Measurements from ENCODE around the gene SLC51B. TPM values are rescaled to one million over a fixed set of nuclear protein-coding genes. Genes with fewer than 3 reads are reported as not detected.

The SLC51B gene
- polyA plus RNA-seq, 3 donors: not detected

GRCh38 chr15:65020419-65020818 lies 24.8 kb upstream of the SLC51B start:
- H3K27me3 Mint-ChIP-seq (ENCODE audit: low read depth in 3 of 3): no peaks in the 10 kb centered on the region
- H3K4me1 Mint-ChIP-seq: no peaks in the 10 kb centered on the region
- no peak overlapping the region for H3K4me3 ChIP-seq (replicated peaks in 1 of 3; ENCODE audit: low read depth in 2 of 3, low read length in 3 of 3)
- no peaks in the 10 kb centered on the region for H3K9me3 Mint-ChIP-seq
- no peak overlapping the region for H3K9ac ChIP-seq (ENCODE audit: insufficient read depth, low read length, poor library complexity, severe bottlenecking)
- H3K4me1 ChIP-seq (ENCODE audit: control insufficient read depth in 1 of 2, insufficient read depth in 2 of 2, low read length in 2 of 2): no peaks in the 10 kb centered on the region
- no peaks in the 10 kb centered on the region for H3K79me2 ChIP-seq (ENCODE audit: insufficient read depth, low read length)
- no peak overlapping the region for H3K27ac ChIP-seq (ENCODE audit: low read depth in 1 of 2, low read length in 2 of 2)
- no peak for TF ChIP-seq CTCF (IDR thresholded peaks at IDR 0.05)
- no peak overlapping the region for H3K4me2 ChIP-seq (replicated peaks; ENCODE audit: extremely low read depth, low read length, poor library complexity, severe bottlenecking)
- DNase-seq: no peak
- H3K4me3 Mint-ChIP-seq: no peak overlapping the region
- no peaks in the 10 kb centered on the region for H3K9me3 ChIP-seq (replicated peaks in 1 of 2; ENCODE audit: control insufficient read depth in 1 of 2, insufficient read depth in 1 of 2, low read length in 2 of 2)
- H3K27me3 ChIP-seq (ENCODE audit: control insufficient read depth in 2 of 2, insufficient read depth in 2 of 2, low read length in 2 of 2): no peaks in the 10 kb centered on the region
- no peak overlapping the region for H3K27ac Mint-ChIP-seq
- H3K36me3 ChIP-seq (replicated peaks in 1 of 2; ENCODE audit: control insufficient read depth in 1 of 2, insufficient read depth in 2 of 2, low read length in 2 of 2): peaks cover 53 to 90% of the 10 kb centered on the region in 2 donors
- no peaks in the 10 kb centered on the region for H4K20me1 ChIP-seq (ENCODE audit: insufficient read depth, low read length)
- peaks cover 63 to 76% of the 10 kb centered on the region in 2 donors for H3K36me3 Mint-ChIP-seq
- no CpG with 5 or more reads among the region's 1 CpG for WGBS (ENCODE audit: insufficient coverage)
- intact Hi-C loops (cut with micrococcal nuclease): no loop called here
- H2AFZ ChIP-seq (ENCODE audit: insufficient read depth, low read depth, low read length, poor library complexity, severe bottlenecking): no peak overlapping the region

DNA sequence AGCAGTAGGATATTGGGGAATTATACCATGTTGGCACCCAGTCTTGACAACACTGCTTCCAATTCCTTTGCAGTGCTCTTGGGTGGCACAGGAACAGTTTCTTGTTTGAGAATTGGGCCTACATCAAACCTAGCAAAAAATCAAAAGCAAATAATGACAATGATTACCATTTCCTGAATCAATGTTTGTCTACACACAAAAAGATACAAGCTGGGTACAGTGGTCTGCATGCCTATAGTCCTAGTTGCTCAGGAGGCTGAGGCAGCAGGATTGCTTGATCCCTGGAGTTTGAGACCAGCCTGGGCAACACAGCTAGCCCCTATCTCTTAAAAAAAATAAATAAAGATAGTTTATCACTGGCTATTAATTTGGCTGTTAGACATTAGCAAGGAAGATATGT lies 23.7 kb upstream of the SLC51B start:
- no peak for DNase-seq
- peaks cover 52 to 91% of the 10 kb centered on the region in 2 donors for H3K36me3 ChIP-seq (replicated peaks in 1 of 2; ENCODE audit: control insufficient read depth in 1 of 2, insufficient read depth in 2 of 2, low read length in 2 of 2)
- Mint-ChIP-seq H3K27me3 (ENCODE audit: low read depth in 3 of 3) (no peaks in the 10 kb centered on the region), H3K4me1 (no peaks in the 10 kb centered on the region), H3K36me3 (peaks cover 65 to 78% of the 10 kb centered on the region in 2 donors), H3K27ac (no peak overlapping the region), H3K9me3 (no peaks in the 10 kb centered on the region), H3K4me3 (no peak overlapping the region)
- no peak overlapping the region for H3K27ac ChIP-seq (ENCODE audit: low read depth in 1 of 2, low read length in 2 of 2)
- no peak overlapping the region for H3K9ac ChIP-seq (ENCODE audit: insufficient read depth, low read length, poor library complexity, severe bottlenecking)
- no peaks in the 10 kb centered on the region for H3K79me2 ChIP-seq (ENCODE audit: insufficient read depth, low read length)
- no peaks in the 10 kb centered on the region for H3K4me1 ChIP-seq (ENCODE audit: control insufficient read depth in 1 of 2, insufficient read depth in 2 of 2, low read length in 2 of 2)
- no peaks in the 10 kb centered on the region for H3K9me3 ChIP-seq (replicated peaks in 1 of 2; ENCODE audit: control insufficient read depth in 1 of 2, insufficient read depth in 1 of 2, low read length in 2 of 2)
- no peaks in the 10 kb centered on the region for H3K27me3 ChIP-seq (ENCODE audit: control insufficient read depth in 2 of 2, insufficient read depth in 2 of 2, low read length in 2 of 2)
- H4K20me1 ChIP-seq (ENCODE audit: insufficient read depth, low read length): no peaks in the 10 kb centered on the region
- intact Hi-C loops (cut with micrococcal nuclease): no loop called here
- H3K4me2 ChIP-seq (replicated peaks; ENCODE audit: extremely low read depth, low read length, poor library complexity, severe bottlenecking): no peak overlapping the region
- H3K4me3 ChIP-seq (replicated peaks in 1 of 3; ENCODE audit: low read depth in 2 of 3, low read length in 3 of 3): no peak overlapping the region
- no peak for TF ChIP-seq CTCF (IDR thresholded peaks at IDR 0.05)
- no peak overlapping the region for H2AFZ ChIP-seq (ENCODE audit: insufficient read depth, low read depth, low read length, poor library complexity, severe bottlenecking)
